Middle frontal gyrus (tissue), 1 donor: ENCODE data around the gene OR10C1.
"Not testable (repeated sequence)": the region's sequence is repeated elsewhere in the genome, so short reads cannot be mapped to it uniquely, and the experiment has no call there.

Experiments used
- DNase-seq: peaks from one replicate; pipeline ENCODE4 v3.0.0-alpha.2; 2015; ENCODE audit warnings: low spot score; ENCODE audit errors: extremely low spot score

OR10C1 gene

DNA sequence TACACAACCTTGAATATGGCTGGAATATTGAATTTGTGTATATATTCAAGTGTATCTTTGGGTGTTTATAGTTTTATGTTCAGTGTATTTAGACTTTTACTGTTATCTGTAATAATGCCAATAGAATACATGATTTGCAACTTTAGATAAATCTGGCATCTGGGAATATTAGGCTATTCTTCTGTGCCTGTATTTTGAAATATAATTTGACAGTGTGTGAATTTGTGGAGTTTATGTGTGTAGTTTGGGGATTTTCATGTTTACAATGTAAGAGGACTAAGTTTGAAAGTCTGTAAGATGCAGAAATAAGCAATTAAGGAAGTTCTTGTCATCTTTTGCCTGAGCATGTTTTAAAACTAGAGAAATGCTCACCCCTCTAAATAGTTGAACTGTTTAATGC is at the start of gene OR10C1:
Gene OR10C1 (plus strand): TSS at position 301 of the 400 bp plus-strand sequence. CDS start 710 bp downstream, outside the sequence.
- DNase-seq = no peak

GRCh38 chr6:29395331-29395730 is 43.8 kb upstream of the OR10C1 start, which contains the start of gene OR12D2:
Gene OR12D2 (plus strand): TSS chr6:29395631. CDS start chr6:29396700, 1,069 bp downstream.
- no peak for DNase-seq

DNA sequence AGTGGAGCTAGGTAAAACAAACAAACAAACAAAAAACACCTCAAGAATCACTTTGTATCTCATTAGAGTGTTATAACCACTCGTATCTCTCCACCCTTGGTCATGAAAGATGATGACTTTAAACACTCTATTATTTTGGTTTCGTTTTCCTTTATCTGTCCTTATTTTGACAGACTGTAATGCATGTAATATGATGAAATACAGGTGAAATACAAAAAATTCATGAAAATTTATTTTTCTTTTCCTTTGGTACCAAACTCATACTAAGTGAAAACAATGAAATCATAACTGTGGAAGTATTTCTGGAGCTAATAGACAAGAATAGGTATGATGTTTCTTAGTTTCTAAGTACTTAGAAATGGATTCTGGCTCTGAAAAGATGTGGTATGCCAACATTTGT is 39.6 kb upstream of the OR10C1 start:
- DNase-seq = no peak

DNA sequence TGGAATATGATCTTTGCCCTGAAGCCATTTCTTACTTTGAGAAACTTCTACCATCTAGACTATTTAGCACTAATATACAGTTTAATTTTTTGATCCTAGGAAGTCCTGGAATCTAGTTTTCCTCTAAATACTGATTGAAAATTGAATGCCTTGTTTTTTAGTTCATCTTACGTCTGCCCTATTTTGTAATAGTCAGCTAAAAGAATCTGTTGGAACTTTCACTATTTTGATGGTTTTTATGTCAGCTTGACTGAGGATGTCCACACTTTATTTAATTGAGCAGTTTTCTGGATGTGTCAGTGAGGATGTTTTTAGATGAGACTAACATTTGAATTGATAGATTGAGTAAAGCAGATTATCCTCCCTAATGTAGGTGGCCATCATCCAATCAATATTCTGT is 35.3 kb upstream of the OR10C1 start:
- no peak for DNase-seq

DNA sequence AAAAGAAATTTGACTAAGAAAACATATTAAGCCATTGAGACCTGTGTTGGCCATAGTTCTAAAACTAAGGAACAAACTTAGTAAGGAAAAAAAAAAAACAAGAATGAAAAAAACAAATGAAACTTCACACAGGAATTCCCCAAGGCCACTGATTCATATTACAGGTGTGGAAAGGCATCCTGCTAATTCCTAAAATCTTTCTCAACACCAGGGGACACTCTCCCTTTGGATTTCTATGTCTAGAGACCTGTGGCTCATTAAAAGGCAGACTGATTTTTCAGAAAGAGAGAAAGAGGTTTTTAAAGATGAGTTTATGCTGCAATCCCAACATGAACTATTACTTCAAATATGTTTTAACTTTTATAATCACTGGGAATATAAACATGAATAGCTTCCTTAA is 24.5 kb upstream of the OR10C1 start, which contains the start of gene OR12D1:
Gene OR12D1 (plus strand): TSS at position 341 of the 400 bp plus-strand sequence.
- DNase-seq = no peak

DNA sequence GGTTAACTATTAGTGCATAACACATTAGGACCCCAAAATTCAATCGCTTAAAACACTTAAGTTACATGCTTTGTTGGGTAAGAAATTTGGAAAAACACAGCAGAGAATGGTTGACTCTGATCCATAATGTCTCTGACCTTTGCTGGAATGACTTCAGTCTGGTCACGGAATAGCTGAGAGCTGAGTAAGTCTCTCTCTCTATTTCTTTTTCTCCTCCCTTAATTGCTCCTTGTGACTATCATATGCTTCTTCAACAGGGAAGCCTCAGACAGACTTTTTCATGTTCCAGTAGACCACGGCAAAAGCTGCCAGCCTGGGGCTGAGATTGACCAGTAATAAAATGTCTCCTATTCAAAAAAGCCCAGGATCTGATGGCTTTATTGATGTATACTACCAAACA is 19.6 kb upstream of the OR10C1 start:
- DNase-seq = no peak

DNA sequence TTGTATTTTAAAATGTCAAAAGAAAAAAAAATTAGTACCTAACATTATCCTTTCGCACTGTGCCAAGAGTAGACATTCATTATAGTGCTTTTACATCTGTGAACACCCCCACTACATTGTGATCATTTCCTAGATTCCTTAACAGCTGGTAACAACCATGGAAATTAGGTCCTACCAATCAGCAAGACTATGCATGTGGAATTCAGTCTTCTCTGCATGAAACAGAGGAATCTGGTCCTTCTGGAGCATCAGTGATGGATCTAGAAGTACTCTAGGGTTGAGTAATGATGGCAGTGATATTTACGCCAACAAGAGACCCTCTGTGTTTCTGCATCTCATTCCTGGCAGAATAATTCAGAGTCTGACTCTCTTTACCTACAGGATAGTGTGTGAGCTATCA is 14.9 kb upstream of the OR10C1 start:
- DNase-seq = no peak

DNA sequence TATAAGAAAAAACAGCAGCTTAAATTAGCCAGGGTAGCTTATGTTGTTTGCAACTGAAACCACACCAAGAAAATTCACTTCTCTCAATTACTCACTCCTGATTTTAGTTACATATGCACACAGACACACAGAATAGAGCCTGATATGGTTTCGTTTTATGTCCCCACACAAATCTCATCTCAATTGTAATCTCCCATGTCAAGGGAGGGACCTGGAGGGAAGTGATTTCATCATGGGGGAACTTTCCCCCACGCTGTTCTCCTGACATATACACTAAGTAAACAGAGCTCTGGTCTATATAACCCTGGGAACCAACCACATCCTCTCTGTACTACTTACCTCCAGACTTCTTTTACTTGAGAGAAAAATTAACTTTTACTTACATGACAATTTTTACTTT is 14.5 kb upstream of the OR10C1 start:
- DNase-seq = no peak

DNA sequence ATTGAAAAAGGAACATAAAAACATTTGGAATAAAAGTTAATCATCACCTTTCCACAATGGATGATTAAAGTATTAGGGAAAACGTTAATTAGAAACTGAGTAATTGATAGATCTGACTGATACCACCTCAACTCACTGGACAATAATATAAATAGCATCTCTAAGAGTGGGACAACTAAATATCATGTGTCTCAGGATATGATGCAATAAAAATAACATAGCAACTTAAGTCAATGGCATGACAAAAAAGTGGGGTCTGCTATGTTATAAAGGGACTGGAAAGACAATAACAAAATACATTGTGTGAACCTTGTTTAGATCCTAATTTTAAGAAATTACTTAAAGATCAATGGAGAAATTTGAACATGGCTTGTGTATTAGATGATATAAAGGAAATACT is 14.0 kb upstream of the OR10C1 start:
- DNase-seq = no peak

- DNase-seq = no peak
These were observed 12.5 kb upstream of the OR10C1 start for GRCh38 chr6:29426654-29427053.

GRCh38 chr6:29436730-29437129 is 2.4 kb upstream of the OR10C1 start:
- not testable (repeated sequence) for DNase-seq

- DNase-seq = no peak
These were observed 3.6 kb downstream of the OR10C1 start for GRCh38 chr6:29442719-29443118.

- not testable (repeated sequence) for DNase-seq
These were observed 4.9 kb downstream of the OR10C1 start for GRCh38 chr6:29444031-29444430.

DNA sequence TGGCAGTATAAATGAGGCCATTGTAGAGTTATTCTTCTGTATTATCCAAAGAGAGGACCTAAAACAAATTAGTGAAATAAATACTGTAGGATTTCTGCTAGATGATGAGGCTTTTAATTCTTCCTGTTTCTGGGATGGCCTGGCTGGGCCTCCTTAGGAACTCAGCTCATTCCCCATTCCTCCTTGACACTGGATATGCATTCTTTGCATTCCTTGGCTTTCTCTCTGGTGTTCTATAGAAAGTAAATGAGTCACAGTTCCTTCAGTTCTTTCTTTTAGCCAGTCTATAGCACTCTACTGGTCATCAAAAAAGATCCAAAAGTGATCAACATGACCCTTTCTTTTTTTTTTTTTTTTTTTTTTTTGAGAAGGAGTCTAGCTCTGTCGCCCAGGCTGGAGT is 8.6 kb downstream of the OR10C1 start:
- no peak for DNase-seq

GRCh38 chr6:29451471-29452193 is 12.5 kb downstream of the OR10C1 start:
- DNase-seq = no peak

GRCh38 chr6:29456971-29457370 is 17.9 kb downstream of the OR10C1 start, which contains the start of the genes OR11A1 and OR2H1:
Gene OR11A1 (minus strand): TSS chr6:29457071. CDS start chr6:29427641, 29,430 bp downstream.
Gene OR2H1 (plus strand): TSS chr6:29457155. CDS start chr6:29461770, 4,615 bp downstream.
- no peak for DNase-seq

GRCh38 chr6:29461021-29461814 is 22.1 kb downstream of the OR10C1 start:
- DNase-seq = no peak

DNA sequence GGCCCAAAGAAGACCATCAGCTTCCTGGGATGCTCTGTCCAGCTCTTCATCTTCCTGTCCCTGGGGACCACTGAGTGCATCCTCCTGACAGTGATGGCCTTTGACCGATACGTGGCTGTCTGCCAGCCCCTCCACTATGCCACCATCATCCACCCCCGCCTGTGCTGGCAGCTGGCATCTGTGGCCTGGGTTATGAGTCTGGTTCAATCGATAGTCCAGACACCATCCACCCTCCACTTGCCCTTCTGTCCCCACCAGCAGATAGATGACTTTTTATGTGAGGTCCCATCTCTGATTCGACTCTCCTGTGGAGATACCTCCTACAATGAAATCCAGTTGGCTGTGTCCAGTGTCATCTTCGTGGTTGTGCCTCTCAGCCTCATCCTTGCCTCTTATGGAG is 22.9 kb downstream of the OR10C1 start:
- no peak for DNase-seq

DNA sequence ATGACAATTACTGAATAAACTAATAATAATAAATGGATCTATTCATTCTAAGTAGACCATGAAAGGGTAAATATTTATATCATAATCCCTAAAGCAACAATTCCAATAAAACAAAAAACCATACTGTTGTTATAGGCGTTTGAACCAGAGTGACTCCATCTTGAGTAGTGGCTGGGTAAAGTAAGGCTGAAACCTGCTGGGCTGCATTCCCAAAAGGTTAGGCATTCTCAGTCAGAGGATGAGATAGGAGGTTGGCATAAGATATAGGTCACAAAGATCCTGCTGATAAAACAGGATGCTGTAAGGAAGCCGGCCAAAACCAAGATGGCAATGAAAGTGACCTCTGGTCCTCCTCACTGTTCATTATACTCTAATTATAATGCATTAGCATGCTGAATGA is 26.2 kb downstream of the OR10C1 start:
- DNase-seq = no peak

DNA sequence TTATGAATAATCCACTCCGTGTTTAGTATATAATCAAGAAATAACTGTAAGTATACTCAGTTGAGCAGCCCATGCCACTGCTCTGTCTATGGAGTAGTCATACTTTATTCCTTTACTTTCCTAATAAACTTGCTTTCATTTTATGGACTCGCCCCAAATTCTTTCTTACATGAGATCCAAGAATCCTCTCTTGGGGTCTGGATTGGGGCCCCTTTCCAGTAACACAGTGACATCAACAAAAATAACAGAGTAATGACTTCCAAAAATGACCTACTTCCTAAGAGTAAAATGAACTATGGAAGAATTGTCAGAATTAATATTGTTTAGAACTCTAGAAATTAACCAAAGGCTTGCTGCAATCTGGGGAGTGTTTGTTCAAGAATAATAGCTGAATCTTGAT is 26.7 kb downstream of the OR10C1 start:
- no peak for DNase-seq

DNA sequence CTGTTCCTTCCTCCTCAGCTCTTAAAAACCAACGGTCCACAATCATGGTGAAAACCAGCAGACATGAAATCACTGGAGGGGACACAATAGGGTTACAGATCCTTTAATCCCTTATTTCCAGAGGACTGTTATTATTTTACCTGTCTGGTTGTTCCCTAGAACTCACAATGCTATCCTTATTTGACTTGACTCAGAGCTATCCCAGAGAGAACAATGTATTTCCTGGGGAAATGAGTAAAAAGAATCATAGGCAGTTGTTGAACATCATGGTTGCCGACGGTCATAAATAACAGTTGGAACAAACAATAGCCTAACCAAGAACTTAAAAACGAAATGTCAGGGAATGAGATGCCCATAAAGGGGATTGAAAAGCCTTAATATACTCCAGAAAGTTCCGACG is 27.1 kb downstream of the OR10C1 start:
- no peak for DNase-seq

- DNase-seq = no peak
These were observed 35.9 kb downstream of the OR10C1 start for GRCh38 chr6:29474996-29475395.
